Natural killer cell treated with Interleukin-12 subunit alpha and Interleukin-12 subunit beta and Interleukin-15 and Interleukin-18, amount 100 ng/mL, for 72 hours (primary cell): ENCODE data around the gene TRA2B. TPM values are rescaled to one million over a fixed set of nuclear protein-coding genes. Genes with fewer than 3 reads are reported as not detected.

Experiments
- ATAC-seq, 2 donors: fragments of 150-1000 bp; cut with Tn5 transposase in 1 of 2; sonication (Bioruptor Pico), chemical (Tn5 transposase) in 1 of 2; 2 replicates each; pipeline ENCODE4 v1.10.0; 2021
- DNase-seq: peaks from one replicate; pipeline ENCODE4 v3.0.0; 2022; ENCODE audit warnings: low spot score
- H3K27ac Mint-ChIP-seq, 2 donors: 1 replicate in 1 of 2; 2 replicates in 1 of 2; pipeline ENCODE4 v1.8.0; 2022; ENCODE audit warnings: mixed read lengths in 2 of 2, mild to moderate bottlenecking in 1 of 2, moderate library complexity in 1 of 2
- H3K27me3 Mint-ChIP-seq, 2 donors: 1 replicate in 1 of 2; 2 replicates in 1 of 2; pipeline ENCODE4 v1.8.0; 2022; ENCODE audit warnings: mixed read lengths in 2 of 2
- H3K36me3 Mint-ChIP-seq: one replicate; pipeline ENCODE4 v1.8.0; 2022; ENCODE audit warnings: mixed read lengths
- H3K4me1 Mint-ChIP-seq, 2 donors: 1 replicate in 1 of 2; 2 replicates in 1 of 2; pipeline ENCODE4 v1.8.0; 2022; ENCODE audit warnings: low read depth in 2 of 2, mixed read lengths in 2 of 2, mild to moderate bottlenecking in 1 of 2
- H3K4me3 Mint-ChIP-seq: one replicate; pipeline ENCODE4 v1.8.0; 2022; ENCODE audit warnings: mixed read lengths
- H3K9me3 Mint-ChIP-seq: 2 replicates; pipeline ENCODE4 v1.8.0; 2022; ENCODE audit warnings: mixed read lengths
- total RNA-seq, 2 donors: library from RNA; stranded (reverse); gene quantifications; one replicate each; pipeline ENCODE4 v1.2.3, GENCODE V29; 2022

TRA2B gene
- total RNA-seq, 2 donors from 2014 or later: 266 to 286 TPM

DNA sequence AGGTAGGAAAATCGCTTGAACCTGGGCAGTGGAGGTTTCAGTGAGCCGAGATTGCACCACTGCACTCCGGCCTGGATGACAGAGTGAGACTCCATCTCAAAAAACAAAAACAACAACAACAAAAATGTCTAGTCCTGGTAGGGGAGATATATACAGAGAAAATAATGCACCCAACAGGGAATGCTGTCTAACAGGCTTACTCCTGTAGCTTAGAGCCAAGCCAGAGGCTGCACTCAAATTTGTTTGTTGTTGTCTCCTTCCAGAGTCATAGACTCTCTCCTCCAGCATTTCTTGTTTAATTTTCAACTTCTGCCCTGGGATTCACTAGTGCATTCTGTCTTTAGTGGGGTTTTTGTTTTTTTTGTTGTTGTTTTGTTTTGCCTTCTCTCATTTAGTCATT lies 4.6 kb upstream of the TRA2B start:
- Mint-ChIP-seq H3K27me3 (peaks cover 0 to 3% of the 10 kb centered on the region in 2 donors), H3K9me3 (no peaks in the 10 kb centered on the region), H3K36me3 (peaks cover 10% of the 10 kb centered on the region), H3K4me3 (no peak overlapping the region), H3K27ac (no peak overlapping the region), H3K4me1 (peaks cover 16 to 26% of the 10 kb centered on the region in 2 donors)
- ATAC-seq (no peak), DNase-seq (no peak)

DNA sequence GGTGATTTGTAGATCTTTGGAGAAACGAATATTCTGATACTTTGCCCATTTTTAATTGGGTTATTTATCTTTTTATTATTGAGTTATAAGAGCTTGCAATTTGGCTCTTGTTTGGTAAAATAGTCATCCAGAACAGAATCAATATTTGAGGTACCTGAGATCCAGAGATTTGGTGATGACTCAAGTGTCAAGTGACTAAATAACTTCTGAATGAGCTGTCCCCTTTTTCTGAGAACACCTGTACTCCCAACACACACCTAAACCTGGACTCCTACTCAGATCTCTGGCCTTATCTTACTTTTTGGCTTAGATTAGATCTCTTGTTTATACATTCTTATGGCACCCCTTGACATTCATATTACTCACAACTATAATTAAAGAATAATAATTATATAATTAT lies 3.1 kb upstream of the TRA2B start:
- no peaks in the 10 kb centered on the region for H3K9me3 Mint-ChIP-seq
- H3K36me3 Mint-ChIP-seq: peaks cover 24% of the 10 kb centered on the region
- DNase-seq (no peak), ATAC-seq (no peak)
- H3K4me3 Mint-ChIP-seq: no peak overlapping the region
- no peak overlapping the region for H3K27ac Mint-ChIP-seq
- H3K27me3 Mint-ChIP-seq: no peaks in the 10 kb centered on the region
- H3K4me1 Mint-ChIP-seq: peaks cover 22 to 27% of the 10 kb centered on the region in 2 donors

DNA sequence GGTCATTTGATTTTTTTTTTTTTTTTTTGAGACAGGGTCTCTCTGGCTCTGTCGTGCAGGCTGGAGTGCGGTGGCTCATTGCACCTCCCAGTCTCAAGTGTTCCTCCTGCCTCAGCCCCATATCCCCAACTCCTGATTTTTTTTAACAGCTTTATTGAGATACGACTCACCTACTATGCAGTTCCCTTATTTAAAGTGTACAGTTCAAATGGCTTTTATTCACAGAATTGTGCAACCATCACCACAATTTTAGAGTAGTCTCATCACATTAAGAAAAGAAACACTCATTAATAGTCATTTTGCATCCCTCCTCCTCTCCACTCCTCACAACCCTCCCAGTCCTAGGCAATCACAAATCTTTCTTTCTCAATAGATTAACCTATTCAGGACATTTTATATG lies 1.9 kb upstream of the TRA2B start:
- peak overlapping the region; percentile 42 to 67 for H3K27ac Mint-ChIP-seq
- H3K36me3 Mint-ChIP-seq: peaks cover 36% of the 10 kb centered on the region
- no peak overlapping the region for H3K4me3 Mint-ChIP-seq

DNA sequence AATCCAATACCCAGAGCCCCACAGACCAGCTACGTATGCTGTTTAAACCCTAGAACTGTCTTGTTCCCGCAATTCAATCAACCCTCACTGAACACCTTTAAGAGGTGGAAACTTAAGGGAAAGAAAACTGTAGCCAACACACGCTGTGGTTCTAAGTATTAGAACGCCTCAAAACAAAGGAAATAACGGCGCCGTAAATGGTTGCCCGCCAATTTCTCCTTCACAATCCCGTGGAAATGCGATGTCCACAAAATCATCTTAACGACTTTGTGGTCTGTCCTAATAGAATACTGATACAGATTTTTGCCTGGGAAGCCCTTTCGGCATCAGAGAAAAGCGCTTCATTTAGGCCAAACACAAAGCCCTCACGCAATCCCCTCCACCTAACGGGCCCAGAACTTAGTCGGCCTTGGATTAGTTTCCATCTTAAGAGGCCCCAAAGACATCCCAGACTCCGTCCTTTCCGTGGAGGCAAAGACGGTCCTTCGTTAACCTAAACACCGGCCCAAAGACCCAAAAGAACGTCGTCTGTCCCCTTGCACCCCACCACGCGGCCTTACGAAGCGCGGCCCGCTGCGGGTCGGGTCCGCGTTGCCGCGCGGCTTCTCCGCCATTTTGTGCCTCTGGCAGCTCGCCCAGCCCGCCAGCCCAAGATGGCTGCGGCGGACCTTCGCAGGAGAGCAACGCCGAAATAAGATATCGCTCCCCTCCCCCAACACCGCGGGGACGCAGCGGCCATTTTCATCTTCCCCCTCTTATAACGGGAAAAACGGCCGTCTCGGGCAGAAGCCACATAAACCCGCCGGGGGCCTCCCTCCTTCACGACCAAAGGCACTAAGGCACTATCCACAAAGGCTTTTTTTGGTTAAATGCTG lies 763 bp downstream of the TRA2B start:
- H3K27me3 Mint-ChIP-seq: no peaks in the 10 kb centered on the region
- peak overlapping the region; percentile 99 to 100 for H3K27ac Mint-ChIP-seq
- peak overlapping the region; percentile 98 for H3K4me3 Mint-ChIP-seq
- peaks cover 48% of the 10 kb centered on the region for H3K36me3 Mint-ChIP-seq
- peaks cover 45 to 50% of the 10 kb centered on the region in 2 donors for H3K4me1 Mint-ChIP-seq
- ATAC-seq: peak; percentile 79 to 82
- DNase-seq: peak; percentile 88
- no peaks in the 10 kb centered on the region for H3K9me3 Mint-ChIP-seq

More for the DNA sequence above, 1.9 kb upstream of the TRA2B start:
- ATAC-seq: no peak
- DNase-seq: no peak
- no peaks in the 10 kb centered on the region for H3K27me3 Mint-ChIP-seq
- H3K4me1 Mint-ChIP-seq: peaks cover 34 to 39% of the 10 kb centered on the region in 2 donors
- H3K9me3 Mint-ChIP-seq: no peaks in the 10 kb centered on the region

DNA sequence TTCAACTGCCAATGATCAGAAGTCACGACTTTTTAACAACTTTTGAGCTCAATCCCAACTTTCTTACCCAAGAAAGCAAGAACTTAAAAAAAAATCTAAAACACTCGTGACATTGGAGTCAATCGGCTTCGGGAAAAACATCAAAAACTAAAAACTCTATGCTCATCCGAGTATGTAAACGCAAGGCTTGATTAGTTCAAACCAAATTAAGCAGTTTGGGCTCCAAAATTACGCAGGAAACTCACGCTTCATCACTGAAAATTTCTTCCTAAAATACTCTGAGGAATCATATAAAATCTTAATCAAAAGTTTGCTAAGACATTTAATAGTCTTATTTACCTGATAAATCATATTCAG lies 1.6 kb downstream of the TRA2B start:
- no peaks in the 10 kb centered on the region for H3K9me3 Mint-ChIP-seq
- no peaks in the 10 kb centered on the region for H3K27me3 Mint-ChIP-seq
- ATAC-seq (no peak), DNase-seq (no peak)
- H3K4me1 Mint-ChIP-seq: peaks cover 51 to 58% of the 10 kb centered on the region in 2 donors
- H3K4me3 Mint-ChIP-seq: peak overlapping the region; percentile 98
- H3K27ac Mint-ChIP-seq: peak overlapping the region; percentile 99 to 100
- H3K36me3 Mint-ChIP-seq: peaks cover 54% of the 10 kb centered on the region

DNA sequence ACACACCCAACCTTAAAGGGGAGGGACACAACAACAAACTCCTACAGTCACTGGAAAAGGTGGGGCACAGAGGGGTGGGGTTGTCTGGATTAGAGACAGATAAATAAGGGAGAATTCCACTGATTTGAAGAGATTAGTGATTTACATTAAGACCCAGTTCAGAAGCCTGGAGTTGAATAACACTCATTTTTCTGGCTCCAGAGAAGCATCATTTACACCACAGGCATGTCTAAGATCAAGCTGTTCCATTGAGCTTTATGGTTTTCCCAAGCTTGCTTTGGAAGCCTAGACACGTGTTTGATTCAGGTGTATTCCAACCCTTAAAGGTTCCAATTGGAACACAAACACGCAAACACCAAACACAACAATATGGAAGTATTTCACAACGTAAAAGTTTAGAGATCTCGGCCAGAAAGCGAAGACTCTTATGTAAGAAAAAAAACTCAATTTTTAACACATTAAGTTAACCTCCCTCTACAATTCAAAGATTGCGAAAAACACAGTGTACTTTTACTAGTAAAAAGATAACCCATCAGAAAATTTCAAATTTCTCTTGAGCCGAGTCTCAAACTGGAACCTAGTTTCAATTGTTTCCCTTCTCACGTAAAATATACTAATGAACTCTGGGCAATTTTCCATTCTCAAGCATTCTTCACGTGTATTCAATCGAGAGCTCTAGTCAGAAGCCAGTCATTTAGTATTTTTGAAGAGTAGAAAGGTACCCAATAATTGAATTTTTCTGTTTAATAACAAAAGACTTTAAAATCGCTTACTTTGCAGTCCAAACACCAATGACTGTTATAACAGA lies 2.1 kb downstream of the TRA2B start:
- ATAC-seq (no peak), DNase-seq (no peak)
- H3K27me3 Mint-ChIP-seq: no peaks in the 10 kb centered on the region
- H3K9me3 Mint-ChIP-seq: no peaks in the 10 kb centered on the region
- H3K4me3 Mint-ChIP-seq: peak overlapping the region; percentile 98
- H3K36me3 Mint-ChIP-seq: peaks cover 56% of the 10 kb centered on the region
- H3K27ac Mint-ChIP-seq: peak overlapping the region; percentile 99 to 100
- peaks cover 55 to 62% of the 10 kb centered on the region in 2 donors for H3K4me1 Mint-ChIP-seq

DNA sequence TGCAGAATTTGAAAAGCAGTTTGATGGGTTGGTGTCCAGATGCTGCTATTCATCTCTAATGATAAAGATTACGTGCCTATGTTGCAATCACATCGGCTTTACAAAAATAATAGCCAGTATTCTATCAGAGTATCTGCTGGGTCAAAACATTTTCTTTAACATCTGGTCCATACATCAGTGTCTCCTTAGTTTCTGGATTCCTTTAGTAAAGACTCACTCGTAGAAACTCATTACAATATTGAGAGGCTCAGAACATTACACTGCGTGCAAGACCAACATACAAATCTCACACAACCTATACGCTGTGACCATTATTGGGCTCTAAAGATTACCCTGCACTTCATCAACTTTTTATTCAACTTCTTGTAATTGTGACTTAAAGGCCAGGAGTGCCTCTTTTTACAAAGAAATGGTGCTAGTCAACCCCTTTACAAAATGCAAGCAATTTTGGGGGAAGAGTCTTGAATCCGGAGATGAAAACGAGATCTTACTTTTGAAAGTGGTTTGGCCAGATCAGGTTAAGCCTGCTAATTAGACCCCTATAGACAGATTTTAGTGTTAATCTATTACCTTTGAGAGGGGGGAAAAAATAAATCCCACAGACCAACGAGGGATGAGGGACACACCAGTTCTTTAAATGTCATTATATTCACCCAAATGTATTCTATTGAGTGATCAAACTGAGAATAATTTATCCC lies 2.9 kb downstream of the TRA2B start:
- peaks cover 61 to 68% of the 10 kb centered on the region in 2 donors for H3K4me1 Mint-ChIP-seq
- no peak for ATAC-seq
- H3K27ac Mint-ChIP-seq: peak overlapping the region; percentile 99 to 100
- no peak for DNase-seq
- H3K4me3 Mint-ChIP-seq: peak overlapping the region; percentile 98
- H3K36me3 Mint-ChIP-seq: peaks cover 63% of the 10 kb centered on the region
- no peaks in the 10 kb centered on the region for H3K9me3 Mint-ChIP-seq
- no peaks in the 10 kb centered on the region for H3K27me3 Mint-ChIP-seq

DNA sequence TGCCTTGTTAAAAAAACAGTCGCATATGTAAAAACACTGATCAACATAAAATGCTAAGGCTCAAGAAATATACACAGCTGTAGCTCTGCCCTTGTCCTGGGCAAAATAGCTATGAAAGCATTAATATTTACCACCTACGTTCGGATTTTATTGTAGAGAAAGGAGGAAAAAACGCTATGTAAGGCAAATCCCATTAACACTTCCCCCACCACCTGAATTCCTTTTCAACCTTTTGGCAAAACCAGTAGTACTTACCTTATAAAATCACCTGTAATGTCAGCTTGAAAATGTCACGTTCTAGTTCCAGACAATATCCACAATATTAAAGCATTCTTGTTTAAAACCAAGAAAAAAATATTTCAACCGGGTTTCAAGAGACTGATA lies 3.6 kb downstream of the TRA2B start:
- no peak for ATAC-seq
- Mint-ChIP-seq H3K9me3 (no peaks in the 10 kb centered on the region), H3K4me3 (peak overlapping the region; percentile 98), H3K36me3 (peaks cover 71% of the 10 kb centered on the region), H3K27ac (peak overlapping the region; percentile 99 to 100), H3K27me3 (no peaks in the 10 kb centered on the region), H3K4me1 (peaks cover 65 to 71% of the 10 kb centered on the region in 2 donors)
- DNase-seq: no peak

DNA sequence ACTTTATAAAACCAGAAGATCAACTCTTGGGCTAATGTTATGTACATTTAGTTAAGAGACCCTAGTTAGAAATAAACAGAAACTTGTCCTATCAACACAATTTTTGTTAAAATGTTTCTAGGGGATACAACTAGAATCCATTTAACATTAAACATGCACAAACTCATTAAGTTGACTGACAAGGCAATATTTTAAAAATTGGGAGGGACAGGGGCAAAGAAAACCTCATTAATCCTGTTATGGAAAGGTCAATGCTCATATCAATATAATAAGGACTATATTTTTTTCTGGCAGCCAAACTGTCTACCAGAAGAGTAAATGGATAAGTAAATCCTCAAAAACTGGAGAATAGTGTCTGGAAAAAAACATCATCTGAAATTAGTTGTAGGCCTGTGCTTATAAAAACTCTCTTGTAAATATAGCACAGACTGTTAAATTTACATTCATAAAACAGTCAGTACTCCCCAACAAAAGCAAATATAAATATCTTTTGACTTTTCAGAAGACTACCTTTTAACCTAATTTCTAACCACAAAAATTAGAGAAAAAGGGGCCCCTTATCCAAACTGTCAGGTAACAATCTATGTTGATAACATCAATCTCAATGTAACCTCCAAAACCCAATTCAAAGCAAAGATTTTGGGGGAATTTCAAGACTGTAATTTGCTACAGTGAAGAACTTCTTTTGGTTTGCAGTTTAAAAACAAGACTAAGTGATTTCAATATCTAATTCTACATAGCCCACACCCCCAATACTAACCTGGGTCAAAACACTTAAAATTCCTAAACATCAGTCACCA lies 4.2 kb downstream of the TRA2B start:
- DNase-seq (no peak), ATAC-seq (no peak)
- Mint-ChIP-seq H3K27ac (peak overlapping the region; percentile 99 to 100), H3K27me3 (no peaks in the 10 kb centered on the region), H3K36me3 (peaks cover 77% of the 10 kb centered on the region), H3K4me3 (peak overlapping the region; percentile 98), H3K4me1 (peaks cover 71 to 77% of the 10 kb centered on the region in 2 donors), H3K9me3 (no peaks in the 10 kb centered on the region)

DNA sequence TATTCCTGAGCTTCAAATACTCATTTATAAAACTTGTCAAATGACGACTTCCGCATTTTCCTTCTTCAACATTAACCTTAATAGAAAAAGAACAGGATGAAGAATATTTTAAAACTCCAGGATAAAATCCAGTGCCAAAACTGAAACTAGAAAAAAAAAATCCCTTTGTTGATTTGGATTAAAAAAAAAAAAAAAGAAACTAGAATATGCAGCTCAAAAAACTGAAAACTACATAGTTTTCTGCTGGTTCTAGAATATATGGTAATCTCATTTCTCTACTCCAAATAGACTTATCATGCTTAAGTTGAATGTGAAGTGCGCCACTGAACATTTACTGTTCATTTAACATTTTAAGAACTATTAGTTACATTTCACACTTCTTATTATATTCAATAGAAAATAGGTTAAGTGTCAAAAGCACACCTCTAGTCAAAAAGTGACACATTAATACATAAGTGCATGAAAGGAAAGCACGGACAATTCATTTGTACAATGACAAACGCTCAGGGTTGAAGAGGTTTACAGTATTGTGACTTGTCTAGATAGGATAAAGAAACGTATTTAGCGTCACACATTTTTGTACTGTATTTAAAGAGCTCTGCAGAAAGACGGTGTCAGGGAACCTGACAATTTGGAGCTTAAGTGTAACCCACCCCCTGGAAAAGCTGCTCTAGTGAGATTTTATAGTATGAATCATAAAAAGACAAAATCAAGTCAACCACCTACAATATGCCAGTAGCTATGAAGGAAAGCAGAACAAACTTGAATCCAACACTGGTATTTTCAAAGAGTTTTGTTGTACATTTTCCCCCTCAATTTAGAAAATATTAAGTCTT lies 5.8 kb downstream of the TRA2B start:
- no peak for ATAC-seq
- peaks cover 73% of the 10 kb centered on the region for H3K36me3 Mint-ChIP-seq
- DNase-seq: no peak
- no peaks in the 10 kb centered on the region for H3K9me3 Mint-ChIP-seq
- H3K27me3 Mint-ChIP-seq: no peaks in the 10 kb centered on the region
- H3K27ac Mint-ChIP-seq: peak overlapping the region; percentile 53 to 100
- peak overlapping the region; percentile 98 for H3K4me3 Mint-ChIP-seq
- peaks cover 83% of the 10 kb centered on the region in 2 donors for H3K4me1 Mint-ChIP-seq

DNA sequence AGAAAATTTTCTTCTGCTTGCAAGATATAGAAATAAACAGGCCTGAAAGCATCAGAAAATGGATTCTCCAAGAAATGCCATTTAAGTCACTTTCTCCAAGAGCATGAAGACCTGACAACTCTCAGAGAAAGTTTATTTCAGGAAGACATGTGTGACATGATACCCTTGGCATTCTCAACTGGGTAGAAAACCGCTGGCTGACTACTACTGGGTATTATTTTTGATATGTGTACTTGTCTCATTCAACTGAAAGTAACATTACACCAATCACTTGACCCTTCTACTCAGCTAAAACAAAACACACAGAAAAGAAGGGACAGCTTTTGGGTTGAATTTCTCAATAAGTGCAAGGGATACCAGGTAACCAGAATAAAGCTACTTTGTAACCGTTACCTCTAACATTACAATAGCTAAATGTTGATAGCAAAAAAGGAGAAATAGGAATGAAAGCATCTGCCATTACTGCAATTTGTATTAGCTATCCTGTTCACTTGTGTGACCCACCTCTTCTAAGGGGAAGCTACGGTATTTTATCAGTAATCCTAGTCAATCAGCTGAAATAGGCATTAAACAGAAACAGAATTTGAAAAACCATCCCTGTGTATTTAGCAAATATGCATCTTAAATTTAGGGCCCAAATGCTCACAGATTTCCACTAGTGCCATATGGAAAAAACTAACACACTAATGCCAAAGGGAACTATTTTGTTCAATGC lies 7.3 kb downstream of the TRA2B start:
- H3K4me3 Mint-ChIP-seq: peak overlapping the region; percentile 98
- H3K36me3 Mint-ChIP-seq: peaks cover 73% of the 10 kb centered on the region
- no peaks in the 10 kb centered on the region for H3K9me3 Mint-ChIP-seq
- peaks cover 87 to 92% of the 10 kb centered on the region in 2 donors for H3K4me1 Mint-ChIP-seq
- H3K27me3 Mint-ChIP-seq: no peaks in the 10 kb centered on the region
- ATAC-seq (peak in 1 of 2 donors; percentile 47), DNase-seq (no peak)
- peak overlapping the region; percentile 66 to 100 for H3K27ac Mint-ChIP-seq
